HG03342 (cell line): ENCODE results near the gene CD300LD.

ENCODE experiments used
- ATAC-seq: cut with Tn5 transposase; IDR thresholded peaks from one replicate; pipeline ENCODE4 v1.9.1; 2021; ENCODE audit warnings: mild to moderate bottlenecking, moderate library complexity; ENCODE audit not compliant: unreplicated experiment

Gene CD300LD

GRCh38 chr17:74607221-74607620 is 15.1 kb upstream of the CD300LD start:
- no peak for ATAC-seq

DNA sequence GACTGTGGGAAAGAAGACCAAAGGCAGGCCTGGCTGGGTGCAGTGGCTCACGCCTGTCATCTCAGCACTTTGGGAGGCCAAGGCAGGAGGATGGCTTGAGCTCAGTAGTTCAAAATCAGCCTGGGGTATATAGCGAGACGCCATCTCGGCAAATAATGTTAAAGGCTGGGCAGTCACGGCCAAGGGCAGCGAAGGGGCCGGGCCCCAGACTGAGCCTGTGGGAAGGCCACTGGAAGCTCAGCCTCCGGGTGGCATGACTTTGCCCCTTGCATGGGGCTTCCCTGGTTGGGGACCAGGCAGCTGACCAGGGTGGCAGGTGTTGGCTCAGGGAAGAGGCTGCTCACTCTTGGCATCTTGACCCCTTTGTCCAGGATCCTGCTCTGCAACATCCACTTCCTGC is 14.0 kb upstream of the CD300LD start:
- no peak for ATAC-seq

DNA sequence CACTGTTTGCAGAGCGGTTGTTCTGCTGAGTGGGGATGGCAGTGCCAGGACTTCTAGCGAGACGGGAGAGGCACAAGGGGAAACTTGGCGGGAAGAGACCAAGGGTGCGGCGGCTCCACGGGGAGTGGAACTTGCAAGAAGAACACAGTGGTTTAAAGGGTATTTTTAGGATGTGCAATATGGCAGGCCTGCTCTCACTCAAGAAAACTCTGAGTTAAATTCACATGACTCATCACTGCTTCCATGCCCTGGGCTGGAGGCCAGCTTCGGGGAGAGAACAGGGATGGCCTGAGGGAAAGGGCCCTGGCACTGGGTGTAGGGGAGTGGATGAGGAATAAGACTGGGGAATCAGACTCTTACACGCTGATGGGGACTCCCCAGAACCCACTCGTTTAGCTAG is 13.3 kb upstream of the CD300LD start:
- ATAC-seq, result no peak

DNA sequence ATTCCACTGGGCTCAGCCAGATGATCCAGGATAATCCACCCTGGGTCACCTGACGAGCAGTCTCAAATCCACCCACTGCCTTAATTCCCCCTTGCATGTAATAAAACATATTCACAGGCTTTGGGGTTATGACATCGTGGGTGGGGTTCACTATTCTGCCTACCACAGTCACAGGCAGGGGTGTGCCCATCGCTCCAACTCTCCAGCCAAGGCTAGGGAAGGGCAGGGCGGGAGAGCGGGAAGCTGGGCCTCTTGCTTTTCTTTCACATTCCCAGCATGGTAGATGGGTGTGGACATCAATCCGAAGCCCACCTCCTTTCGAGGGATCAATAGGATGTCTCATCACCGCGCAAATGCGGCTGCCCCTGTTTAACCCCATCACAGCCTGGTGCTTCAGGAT is 12.7 kb upstream of the CD300LD start:
- ATAC-seq, result no peak

GRCh38 chr17:74604200-74604599 is 12.1 kb upstream of the CD300LD start:
- no peak for ATAC-seq

DNA sequence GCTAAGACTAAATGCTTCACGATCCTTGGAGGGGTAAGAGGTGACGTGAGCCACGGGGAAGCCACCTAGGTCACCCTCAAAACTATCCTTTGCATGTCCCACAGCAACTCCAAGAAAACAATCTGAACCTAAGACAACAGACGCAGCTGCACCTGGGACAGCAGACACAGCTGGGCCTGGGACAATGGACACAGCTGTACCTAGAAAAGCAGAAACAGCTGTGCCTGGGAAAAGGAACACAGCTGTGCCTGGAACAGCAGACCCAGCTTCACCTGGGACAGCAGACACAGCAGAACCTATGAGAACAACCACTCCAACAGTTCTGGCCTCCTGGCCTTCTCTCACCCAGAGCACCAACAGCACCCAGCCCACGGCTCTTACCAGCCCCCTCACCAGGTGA is 11.7 kb upstream of the CD300LD start:
- no peak for ATAC-seq

DNA sequence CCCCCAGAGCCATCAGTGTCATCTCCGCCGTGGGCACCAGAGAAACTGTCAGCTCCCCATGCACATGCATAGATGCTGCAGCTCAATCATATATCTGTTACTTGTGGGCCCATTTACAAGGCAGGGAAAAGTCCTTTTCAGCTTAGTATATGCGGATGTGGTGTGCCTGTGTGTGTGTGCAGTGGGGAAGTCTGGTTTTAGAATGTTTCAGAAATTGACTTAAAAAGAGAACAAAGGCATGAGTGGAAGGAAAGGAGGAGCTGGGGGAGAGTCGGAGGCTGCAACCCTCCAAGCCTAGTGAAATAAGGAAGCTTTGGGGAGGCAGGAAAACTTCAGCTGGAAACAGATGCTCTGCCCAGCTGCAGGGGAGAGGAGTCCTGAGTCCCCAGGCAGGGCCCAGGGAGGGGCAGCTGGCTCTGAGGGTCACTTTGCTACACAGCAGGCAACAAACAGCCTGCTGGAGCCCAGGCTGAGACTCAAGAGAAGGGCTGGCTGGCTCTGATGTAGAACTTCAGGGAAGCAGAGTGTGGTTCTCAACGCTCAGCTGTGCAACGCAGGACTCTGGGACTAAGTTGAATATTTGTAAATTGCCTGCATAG is 11.1 kb upstream of the CD300LD start:
- no peak for ATAC-seq

DNA sequence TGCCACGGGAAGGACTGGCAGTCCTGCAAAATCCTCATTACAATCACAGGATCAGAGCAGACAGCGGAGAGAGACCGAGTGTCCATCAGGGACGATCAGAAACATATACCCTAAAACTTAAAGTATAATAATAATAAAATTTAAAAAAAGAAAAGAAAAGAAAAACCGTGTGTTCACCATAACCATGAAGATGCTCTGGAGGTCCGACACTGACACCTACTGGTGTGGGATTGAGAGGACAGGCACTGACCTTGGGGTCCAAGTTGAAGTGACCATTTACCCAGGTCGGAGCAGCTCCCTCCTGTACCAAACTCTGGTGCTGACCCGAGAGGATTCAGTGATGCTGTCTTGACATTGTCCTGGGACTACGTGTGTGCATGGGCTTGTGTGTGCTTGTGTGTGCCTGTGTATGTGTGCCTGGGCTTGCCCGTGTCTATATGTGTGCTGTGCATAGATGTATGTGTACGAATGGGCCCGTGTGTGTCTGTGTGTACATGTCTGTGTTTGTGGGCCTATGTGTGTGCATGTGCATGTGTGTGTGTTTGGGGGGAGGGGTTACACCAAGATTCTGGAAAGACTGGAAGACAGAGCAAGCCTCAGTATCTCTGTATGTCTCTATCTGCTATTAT is 10.0 kb upstream of the CD300LD start:
- ATAC-seq, result no peak

DNA sequence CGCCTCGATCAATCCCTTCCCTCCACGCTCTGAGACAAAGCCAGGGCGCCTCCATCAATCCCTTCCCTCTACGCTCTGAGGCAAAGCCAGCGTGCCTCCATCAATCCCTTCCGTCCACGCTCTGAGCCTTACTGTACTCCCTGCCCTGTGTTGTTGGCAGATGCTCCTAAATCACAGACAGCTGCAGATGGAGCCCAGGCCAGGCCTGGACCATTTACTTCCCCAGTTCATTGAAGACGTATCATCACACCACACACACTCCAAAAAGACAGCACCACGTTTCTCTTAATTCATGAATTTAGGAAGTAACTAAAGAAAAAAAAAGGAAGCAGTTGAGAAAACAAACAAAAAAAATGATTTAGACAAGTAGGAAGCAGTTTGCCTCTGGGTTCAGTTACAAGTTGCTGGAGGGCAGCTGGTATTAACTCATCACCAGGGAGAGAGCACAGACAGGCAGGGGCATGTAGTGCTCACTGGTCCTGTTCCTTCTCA is 7.4 kb upstream of the CD300LD start:
- ATAC-seq, result no peak

- ATAC-seq, result no peak
Observed at GRCh38 chr17:74599023-74599399, 6.9 kb upstream of the CD300LD start.

DNA sequence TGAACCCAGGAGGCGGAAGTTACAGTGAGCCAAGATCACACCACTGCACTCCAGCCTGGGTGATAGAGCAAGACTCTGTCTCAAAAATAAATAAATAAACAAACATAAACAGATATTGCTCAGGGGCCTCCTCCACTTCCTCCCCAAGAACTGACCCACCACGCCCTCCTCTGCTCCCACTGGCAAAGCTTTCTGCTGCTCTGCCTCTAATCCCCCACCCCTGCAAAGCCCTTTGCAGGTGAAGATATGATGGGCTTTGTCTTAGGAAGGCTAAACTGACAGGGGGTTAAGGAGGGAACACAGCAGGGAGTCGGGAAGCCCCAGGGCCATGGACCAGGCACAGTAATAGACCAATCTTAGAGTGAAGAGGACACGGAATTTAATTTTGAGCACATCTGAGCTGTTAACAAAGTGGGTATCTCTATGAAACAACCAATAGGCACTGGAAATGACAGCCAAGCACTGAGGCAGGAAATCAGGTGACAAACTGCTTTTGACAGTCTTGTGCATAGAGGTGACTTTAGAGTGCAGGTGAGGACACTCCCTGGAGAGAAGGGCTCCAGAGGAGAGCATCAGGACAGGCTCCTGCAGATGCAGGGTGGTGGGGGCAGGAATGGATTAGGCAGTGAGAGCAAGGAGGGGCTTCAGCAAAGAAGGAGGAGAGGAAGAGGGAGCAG is 6.4 kb upstream of the CD300LD start:
- no peak for ATAC-seq

GRCh38 chr17:74597069-74597790 is 5.1 kb upstream of the CD300LD start:
- ATAC-seq, result no peak

- ATAC-seq, result no peak
Observed at GRCh38 chr17:74595037-74595750, 3.1 kb upstream of the CD300LD start.

DNA sequence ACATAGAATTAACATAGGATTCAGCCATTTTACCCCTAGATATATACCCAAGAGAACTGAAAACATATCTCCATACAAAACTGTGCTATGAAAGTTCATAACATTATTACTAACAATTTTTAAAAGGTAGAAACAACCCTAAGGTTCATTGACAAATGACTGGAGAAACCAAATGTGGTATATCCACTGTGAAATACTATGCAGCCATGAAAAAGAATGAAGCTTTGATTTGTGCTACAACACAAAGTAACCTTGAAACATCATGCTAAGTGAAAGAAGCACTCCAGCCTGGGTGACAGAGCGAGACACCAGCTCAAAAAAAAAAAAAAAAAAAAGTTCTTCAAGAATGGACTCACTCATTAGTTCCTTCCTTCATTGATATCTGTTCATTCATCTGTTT is 580 bp downstream of the CD300LD start:
- ATAC-seq, result no peak

DNA sequence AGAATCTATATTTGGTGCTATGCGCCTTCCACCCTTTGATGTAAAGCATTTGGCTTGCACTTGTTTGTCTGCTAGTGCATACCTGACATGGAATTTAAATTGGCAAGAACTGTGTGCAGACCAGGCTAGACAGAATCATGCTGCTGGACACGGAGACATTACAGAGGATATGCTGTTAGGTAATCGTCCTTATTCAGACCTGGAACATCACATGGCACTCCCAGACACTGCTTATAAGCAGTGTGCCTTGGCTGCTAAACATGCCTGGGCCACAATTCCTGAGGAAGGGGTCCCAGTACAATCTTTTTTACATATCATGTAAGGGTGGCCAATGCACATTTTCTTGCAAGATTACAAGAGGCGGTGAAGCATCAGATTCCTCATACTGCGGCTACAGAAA is 6.4 kb downstream of the CD300LD start:
- ATAC-seq, result no peak

GRCh38 chr17:74584292-74585060 is 7.6 kb downstream of the CD300LD start:
- no peak for ATAC-seq

DNA sequence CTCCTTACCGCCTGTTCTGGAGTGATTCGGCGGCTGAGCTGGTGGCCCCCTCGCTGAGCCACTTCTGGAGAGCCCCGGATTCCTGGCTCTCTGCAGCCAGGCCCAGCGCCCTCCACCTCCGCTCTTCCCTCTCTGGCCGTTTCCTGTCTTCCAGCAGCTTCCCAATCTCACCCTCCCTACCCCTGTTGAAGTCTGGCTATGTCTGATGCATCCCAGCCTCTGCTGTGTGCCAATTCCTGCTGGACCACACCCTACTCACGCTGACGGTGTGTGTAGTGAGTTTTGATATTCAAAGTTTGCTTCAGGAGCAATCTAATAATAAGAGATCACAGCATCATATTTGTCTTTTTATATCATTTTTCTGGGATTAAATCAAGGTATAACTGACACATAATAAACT is 9.4 kb downstream of the CD300LD start:
- ATAC-seq, result no peak

DNA sequence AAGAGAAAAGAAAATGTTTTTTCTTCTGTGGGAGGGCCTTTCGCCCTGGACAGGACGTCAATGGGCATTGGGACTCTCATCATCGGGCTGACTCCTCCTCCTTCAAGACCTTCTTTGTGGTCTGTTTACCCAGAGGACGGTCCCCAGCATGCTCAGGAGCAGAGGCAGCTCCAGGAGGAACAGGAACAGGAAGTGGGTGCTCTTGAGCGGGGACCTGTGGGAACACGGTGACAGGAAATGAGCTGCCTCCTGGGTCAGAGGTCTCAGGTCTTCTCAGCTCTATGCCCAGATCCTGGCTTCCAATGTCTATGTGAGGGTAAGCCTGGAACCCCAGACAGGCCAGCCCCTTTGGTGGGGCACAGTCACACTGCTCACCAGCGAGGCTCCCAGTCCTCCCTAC is 12.2 kb downstream of the CD300LD start:
- no peak for ATAC-seq

- no peak for ATAC-seq
Observed at GRCh38 chr17:74578979-74579378, 13.1 kb downstream of the CD300LD start.

- no peak for ATAC-seq
Observed at GRCh38 chr17:74574489-74575142, 17.5 kb downstream of the CD300LD start.
